A549 (cell line): ENCODE results near the gene PPP1R7.

Source experiments
- CHD4 ChIP-seq: fragments of 200-600 bp; sonication (generic); IDR thresholded peaks from 2 replicates; pipeline ENCODE4 v1.6.1; 2016; ENCODE audit warnings: antibody characterized with exemption, mild to moderate bottlenecking, borderline replicate concordance
- CTCF ChIP-seq: fragments of >200 bp; sonication (Bioruptor Twin); formaldehyde crosslinking; IDR thresholded peaks from 3 replicates; pipeline ENCODE4 v1.5.1; 2016
- SMC3 ChIP-seq: fragments of >200 bp; sonication (Bioruptor Twin); formaldehyde crosslinking; IDR thresholded peaks from 3 replicates; pipeline ENCODE4 v1.6.1; 2018; ENCODE audit warnings: inconsistent platforms
- USF2 ChIP-seq: fragments of 450-650 bp; IDR thresholded peaks from 2 replicates; pipeline ENCODE4 v1.6.1; 2014; ENCODE audit warnings: antibody characterized with exemption
- TF ChIP-seq, protein P1 (sequence below): fragments of 200-600 bp; sonication (generic); IDR thresholded peaks from 2 replicates; pipeline ENCODE4 v1.6.1; 2016; ENCODE audit warnings: antibody characterized with exemption, mild to moderate bottlenecking, moderate library complexity

DNA sequence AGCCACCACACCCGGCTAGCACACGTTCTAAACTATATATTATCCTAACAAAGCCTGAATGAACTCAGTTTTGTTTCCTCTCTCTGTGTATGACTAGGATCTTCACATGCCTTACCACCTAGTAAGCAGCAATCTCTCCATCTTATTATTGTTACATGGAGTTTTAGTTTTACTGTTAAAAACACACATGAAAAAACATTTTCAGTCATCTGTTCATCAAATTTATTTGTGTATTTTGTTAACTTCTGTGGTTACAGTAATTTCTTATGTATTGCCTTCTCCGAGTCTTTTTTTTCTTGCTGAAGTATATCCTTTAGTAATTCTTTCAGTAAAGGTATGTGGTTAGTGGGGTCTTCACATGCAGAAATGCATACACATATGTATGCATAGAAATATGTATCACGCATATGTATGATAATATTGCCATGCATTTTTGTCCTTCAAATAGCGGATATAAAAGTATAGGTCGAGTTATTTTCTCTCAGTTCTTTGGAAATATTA lies 69.6 kb downstream of the PPP1R7 start:
- no peak for TF ChIP-seq USF2
- no peak for TF ChIP-seq CTCF
- TF ChIP-seq, protein P1, sequence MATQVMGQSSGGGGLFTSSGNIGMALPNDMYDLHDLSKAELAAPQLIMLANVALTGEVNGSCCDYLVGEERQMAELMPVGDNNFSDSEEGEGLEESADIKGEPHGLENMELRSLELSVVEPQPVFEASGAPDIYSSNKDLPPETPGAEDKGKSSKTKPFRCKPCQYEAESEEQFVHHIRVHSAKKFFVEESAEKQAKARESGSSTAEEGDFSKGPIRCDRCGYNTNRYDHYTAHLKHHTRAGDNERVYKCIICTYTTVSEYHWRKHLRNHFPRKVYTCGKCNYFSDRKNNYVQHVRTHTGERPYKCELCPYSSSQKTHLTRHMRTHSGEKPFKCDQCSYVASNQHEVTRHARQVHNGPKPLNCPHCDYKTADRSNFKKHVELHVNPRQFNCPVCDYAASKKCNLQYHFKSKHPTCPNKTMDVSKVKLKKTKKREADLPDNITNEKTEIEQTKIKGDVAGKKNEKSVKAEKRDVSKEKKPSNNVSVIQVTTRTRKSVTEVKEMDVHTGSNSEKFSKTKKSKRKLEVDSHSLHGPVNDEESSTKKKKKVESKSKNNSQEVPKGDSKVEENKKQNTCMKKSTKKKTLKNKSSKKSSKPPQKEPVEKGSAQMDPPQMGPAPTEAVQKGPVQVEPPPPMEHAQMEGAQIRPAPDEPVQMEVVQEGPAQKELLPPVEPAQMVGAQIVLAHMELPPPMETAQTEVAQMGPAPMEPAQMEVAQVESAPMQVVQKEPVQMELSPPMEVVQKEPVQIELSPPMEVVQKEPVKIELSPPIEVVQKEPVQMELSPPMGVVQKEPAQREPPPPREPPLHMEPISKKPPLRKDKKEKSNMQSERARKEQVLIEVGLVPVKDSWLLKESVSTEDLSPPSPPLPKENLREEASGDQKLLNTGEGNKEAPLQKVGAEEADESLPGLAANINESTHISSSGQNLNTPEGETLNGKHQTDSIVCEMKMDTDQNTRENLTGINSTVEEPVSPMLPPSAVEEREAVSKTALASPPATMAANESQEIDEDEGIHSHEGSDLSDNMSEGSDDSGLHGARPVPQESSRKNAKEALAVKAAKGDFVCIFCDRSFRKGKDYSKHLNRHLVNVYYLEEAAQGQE = no peak
- TF ChIP-seq SMC3 = no peak
- no peak for TF ChIP-seq CHD4
